ENCODE results near the gene CCDC9B. TPM values are rescaled to one million over a fixed set of nuclear protein-coding genes. Genes with fewer than 3 reads are reported as not detected.
A peak's percentile ranks its signal among the peaks of the same experiment; 100 is the strongest.

Gene CCDC9B
- total and polyA plus RNA-seq, 10 donors: 2.2 to 19.4 (median 7.1) TPM

GRCh38 chr15:40334941-40335795 is 5.6 kb downstream of the CCDC9B start:
- H3K4me1 ChIP-seq: peaks cover 30 to 100% (median 76%) of the 10 kb centered on the region in 6 donors
- H3K4me3 ChIP-seq: peak overlapping the region in 1 of 8 donors; percentile 53
- no peak for DNase-seq
- peak overlapping the region in 7 of 8 donors; percentile 79 to 91 (median 86) for H3K27ac ChIP-seq
- H3K9me3 ChIP-seq: no peaks in the 10 kb centered on the region
- TF ChIP-seq POLR2AphosphoS5 (IDR thresholded peaks at IDR 0.05) (no peak), POLR2A (IDR thresholded peaks at IDR 0.05) (no peak), CTCF (IDR thresholded peaks at IDR 0.05 in 8 of 11, conservative IDR thresholded peaks at IDR 0.05 in 3 of 11) (no peak)
- intact Hi-C loops (cut with DNase I; ENCODE audit: low total_unique reads): no loop called here
- H3K36me3 ChIP-seq: no peaks in the 10 kb centered on the region
- WGBS, 5 donors: 76 to 84% (median 82%) methylated on average over 24 to 26 of the region's 26 CpGs
- H3K27me3 ChIP-seq (replicated peaks in 1 of 7): peaks cover 0 to 8% (median 0%) of the 10 kb centered on the region in 7 donors

- Histone ChIP-seq H3K27me3 (replicated peaks in 1 of 7) (peaks cover 0 to 8% (median 0%) of the 10 kb centered on the region in 7 donors), H3K4me1 (peaks cover 35 to 100% (median 74%) of the 10 kb centered on the region in 6 donors), H3K27ac (peak overlapping the region; percentile 63 to 91 (median 84)), H3K36me3 (no peaks in the 10 kb centered on the region), H3K4me3 (peak overlapping the region in 1 of 8 donors; percentile 53), H3K9me3 (no peaks in the 10 kb centered on the region)
- no peak for DNase-seq
- 43 to 73% (median 55%) methylated on average over 3 of the region's 3 CpGs for WGBS, 5 donors
- peak in 1 of 3 donors; percentile 0 for TF ChIP-seq POLR2AphosphoS5 (IDR thresholded peaks at IDR 0.05)
- TF ChIP-seq CTCF (IDR thresholded peaks at IDR 0.05 in 8 of 11, conservative IDR thresholded peaks at IDR 0.05 in 3 of 11): no peak
- no peak for TF ChIP-seq POLR2A (IDR thresholded peaks at IDR 0.05)
- intact Hi-C loops (cut with DNase I; ENCODE audit: low total_unique reads): no loop called here
Observed at GRCh38 chr15:40334541-40334940, 6.2 kb downstream of the CCDC9B start.

GRCh38 chr15:40333922-40334492 is 6.7 kb downstream of the CCDC9B start:
- 6 to 14% (median 8%) methylated on average over 10 to 12 of the region's 12 CpGs for WGBS, 5 donors
- TF ChIP-seq POLR2A (IDR thresholded peaks at IDR 0.05) (peak in 1 of 3 donors; percentile 10), CTCF (IDR thresholded peaks at IDR 0.05 in 8 of 11, conservative IDR thresholded peaks at IDR 0.05 in 3 of 11) (peak in 1 of 11 experiments; percentile 19), POLR2AphosphoS5 (IDR thresholded peaks at IDR 0.05) (peak; percentile 63 to 84 (median 68))
- no peaks in the 10 kb centered on the region for H3K36me3 ChIP-seq
- H3K4me3 ChIP-seq: peak overlapping the region in 1 of 8 donors; percentile 53
- DNase-seq: peak; percentile 87
- no peaks in the 10 kb centered on the region for H3K9me3 ChIP-seq
- peaks cover 35 to 100% (median 75%) of the 10 kb centered on the region in 6 donors for H3K4me1 ChIP-seq
- peaks cover 0 to 8% (median 0%) of the 10 kb centered on the region in 7 donors for H3K27me3 ChIP-seq (replicated peaks in 1 of 7)
- peak overlapping the region; percentile 63 to 91 (median 84) for H3K27ac ChIP-seq
- intact Hi-C loops (cut with DNase I; ENCODE audit: low total_unique reads): no loop called here

Data from spleen (tissue), 11 donors.